ENCODE data around the gene NECAB2. TPM values are rescaled to one million over a fixed set of nuclear protein-coding genes. Genes with fewer than 3 reads are reported as not detected.

NECAB2 gene
- total RNA-seq, 1 donor from 2014 or later = 0.32 TPM

DNA sequence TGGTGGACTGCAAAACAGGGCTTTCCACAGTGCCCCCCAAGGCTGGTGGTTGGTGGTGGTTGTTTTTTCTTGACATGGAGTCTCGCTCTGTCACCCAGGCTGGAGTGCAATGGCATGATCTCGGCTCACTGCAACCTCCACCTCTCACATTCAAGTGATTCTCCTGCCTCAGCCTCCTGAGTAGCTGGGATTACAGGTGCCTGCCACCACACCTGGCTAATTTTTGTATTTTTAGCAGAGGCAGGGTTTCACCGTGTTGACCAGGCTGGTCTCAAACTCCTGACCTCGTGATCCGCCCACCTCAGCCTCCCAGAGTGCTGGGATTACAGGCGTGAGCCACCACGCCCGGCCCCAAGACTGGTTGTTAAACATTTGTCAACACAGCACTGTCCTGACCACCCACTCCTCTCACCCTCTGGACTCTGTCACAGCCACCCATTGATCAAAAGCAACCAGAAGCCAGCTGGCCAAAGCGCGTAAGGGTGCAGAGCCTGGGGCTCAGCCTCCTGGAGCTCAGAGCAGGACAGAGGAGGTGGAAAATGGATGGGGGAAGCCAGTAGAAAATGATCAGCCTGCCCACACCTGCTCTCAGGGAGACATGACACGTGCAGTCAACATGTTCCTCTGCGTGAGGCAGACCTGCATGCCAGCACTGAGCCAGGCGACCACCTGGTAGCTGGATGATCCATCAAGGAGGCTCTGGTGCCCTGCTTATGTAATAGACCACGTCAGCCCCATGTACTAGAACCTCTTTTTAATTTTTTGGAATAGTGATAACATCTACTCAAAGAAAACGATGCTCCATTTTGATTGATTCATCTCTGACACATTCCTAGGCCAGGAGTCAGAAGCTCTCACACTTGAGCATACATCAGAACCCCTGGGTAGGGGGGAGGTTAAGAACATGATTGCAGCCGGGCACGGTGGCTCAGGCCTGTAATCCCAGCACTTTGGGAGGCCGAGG, 29.8 kb upstream of the NECAB2 start:
- Histone ChIP-seq H3K36me3 (ENCODE audit: insufficient read depth, low read length) (no peaks in the 10 kb centered on the region), H3K9me3 (ENCODE audit: insufficient read depth, low read depth, low read length) (no peaks in the 10 kb centered on the region), H3K9ac (ENCODE audit: low read length) (no peak overlapping the region), H3K79me2 (ENCODE audit: insufficient read depth, low read length) (no peaks in the 10 kb centered on the region), H4K20me1 (ENCODE audit: insufficient read depth, low read length) (no peaks in the 10 kb centered on the region), H2AFZ (ENCODE audit: low read depth, low read length) (no peak overlapping the region), H3K4me3 (ENCODE audit: insufficient read depth, low read depth, low read length) (no peak overlapping the region), H3K27me3 (ENCODE audit: insufficient read depth, low read length) (peaks cover 3% of the 10 kb centered on the region), H3K4me2 (ENCODE audit: low read length) (no peak overlapping the region), H3K27ac (ENCODE audit: low read depth, low read length) (no peak overlapping the region), H3K4me1 (ENCODE audit: insufficient read depth, low read length) (peaks cover 7% of the 10 kb centered on the region)
- H3K4me3 Mint-ChIP-seq (ENCODE audit: unreplicated experiment) = no peak overlapping the region
- H3K4me1 Mint-ChIP-seq (ENCODE audit: low read depth, unreplicated experiment) = peaks cover 20% of the 10 kb centered on the region
- FAIRE-seq (no peak), DNase-seq (ENCODE audit: low read depth) (no peak)
- peaks cover 5% of the 10 kb centered on the region for H3K9me3 Mint-ChIP-seq (ENCODE audit: unreplicated experiment)
- peaks cover 20% of the 10 kb centered on the region for H3K27me3 Mint-ChIP-seq (ENCODE audit: low read depth, unreplicated experiment)
- TF ChIP-seq, protein P1, sequence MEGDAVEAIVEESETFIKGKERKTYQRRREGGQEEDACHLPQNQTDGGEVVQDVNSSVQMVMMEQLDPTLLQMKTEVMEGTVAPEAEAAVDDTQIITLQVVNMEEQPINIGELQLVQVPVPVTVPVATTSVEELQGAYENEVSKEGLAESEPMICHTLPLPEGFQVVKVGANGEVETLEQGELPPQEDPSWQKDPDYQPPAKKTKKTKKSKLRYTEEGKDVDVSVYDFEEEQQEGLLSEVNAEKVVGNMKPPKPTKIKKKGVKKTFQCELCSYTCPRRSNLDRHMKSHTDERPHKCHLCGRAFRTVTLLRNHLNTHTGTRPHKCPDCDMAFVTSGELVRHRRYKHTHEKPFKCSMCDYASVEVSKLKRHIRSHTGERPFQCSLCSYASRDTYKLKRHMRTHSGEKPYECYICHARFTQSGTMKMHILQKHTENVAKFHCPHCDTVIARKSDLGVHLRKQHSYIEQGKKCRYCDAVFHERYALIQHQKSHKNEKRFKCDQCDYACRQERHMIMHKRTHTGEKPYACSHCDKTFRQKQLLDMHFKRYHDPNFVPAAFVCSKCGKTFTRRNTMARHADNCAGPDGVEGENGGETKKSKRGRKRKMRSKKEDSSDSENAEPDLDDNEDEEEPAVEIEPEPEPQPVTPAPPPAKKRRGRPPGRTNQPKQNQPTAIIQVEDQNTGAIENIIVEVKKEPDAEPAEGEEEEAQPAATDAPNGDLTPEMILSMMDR (IDR thresholded peaks at IDR 0.05; ENCODE audit: insufficient read depth, low read depth, low read length) = no peak
- no peak for TF ChIP-seq EZH2 (IDR thresholded peaks at IDR 0.05; ENCODE audit: insufficient read depth, low read length)
- peak overlapping the region; percentile 6 for H3K27ac Mint-ChIP-seq (ENCODE audit: unreplicated experiment)
- peaks cover 11% of the 10 kb centered on the region for H3K36me3 Mint-ChIP-seq (ENCODE audit: low read depth, unreplicated experiment)

DNA sequence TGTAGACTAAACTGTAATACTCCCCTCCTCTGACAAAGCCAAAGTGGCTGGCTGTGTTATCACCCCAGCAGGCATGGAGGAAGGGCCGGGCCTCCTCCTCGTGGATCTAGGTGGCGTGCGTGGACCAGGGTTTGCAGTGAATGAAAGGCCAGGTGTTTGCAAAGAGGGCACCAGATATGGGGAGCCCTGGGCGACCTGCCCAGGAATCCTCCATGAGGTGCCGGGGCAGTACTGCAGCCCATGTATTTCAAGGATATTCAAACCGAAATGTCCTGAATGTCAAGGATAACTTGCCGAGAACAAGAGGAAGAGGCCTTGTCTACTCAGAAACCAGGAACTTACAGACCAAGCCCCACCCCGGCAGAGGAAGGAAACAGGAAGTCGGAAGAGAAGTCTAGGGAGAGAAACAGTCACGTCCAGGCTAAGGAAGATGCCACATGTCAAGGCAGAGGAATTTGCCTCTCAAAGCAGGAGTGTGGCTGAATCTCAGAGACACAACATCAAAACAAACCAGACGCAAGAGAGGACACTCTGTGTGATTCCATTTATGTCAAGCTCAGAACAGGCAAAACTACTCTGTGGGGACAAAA, 28.7 kb upstream of the NECAB2 start:
- peaks cover 5% of the 10 kb centered on the region for H3K9me3 Mint-ChIP-seq (ENCODE audit: unreplicated experiment)
- H2AFZ ChIP-seq (ENCODE audit: low read depth, low read length) = peak overlapping the region; percentile 54
- H3K79me2 ChIP-seq (ENCODE audit: insufficient read depth, low read length) = no peaks in the 10 kb centered on the region
- peaks cover 3% of the 10 kb centered on the region for H3K27me3 ChIP-seq (ENCODE audit: insufficient read depth, low read length)
- peaks cover 13% of the 10 kb centered on the region for H3K27me3 Mint-ChIP-seq (ENCODE audit: low read depth, unreplicated experiment)
- no peak overlapping the region for H3K4me3 Mint-ChIP-seq (ENCODE audit: unreplicated experiment)
- FAIRE-seq (no peak), DNase-seq (ENCODE audit: low read depth) (no peak)
- H3K4me2 ChIP-seq (ENCODE audit: low read length) = no peak overlapping the region
- H3K4me1 Mint-ChIP-seq (ENCODE audit: low read depth, unreplicated experiment) = peaks cover 8% of the 10 kb centered on the region
- no peak overlapping the region for H3K9ac ChIP-seq (ENCODE audit: low read length)
- no peak overlapping the region for H3K4me3 ChIP-seq (ENCODE audit: insufficient read depth, low read depth, low read length)
- TF ChIP-seq EZH2 (IDR thresholded peaks at IDR 0.05; ENCODE audit: insufficient read depth, low read length) = no peak
- TF ChIP-seq, protein P1 (IDR thresholded peaks at IDR 0.05; ENCODE audit: insufficient read depth, low read depth, low read length) = no peak
- no peaks in the 10 kb centered on the region for H3K9me3 ChIP-seq (ENCODE audit: insufficient read depth, low read depth, low read length)
- H3K36me3 ChIP-seq (ENCODE audit: insufficient read depth, low read length) = no peaks in the 10 kb centered on the region
- no peaks in the 10 kb centered on the region for H3K4me1 ChIP-seq (ENCODE audit: insufficient read depth, low read length)
- H3K27ac ChIP-seq (ENCODE audit: low read depth, low read length) = no peak overlapping the region
- H3K36me3 Mint-ChIP-seq (ENCODE audit: low read depth, unreplicated experiment) = peaks cover 8% of the 10 kb centered on the region
- H3K27ac Mint-ChIP-seq (ENCODE audit: unreplicated experiment) = peak overlapping the region; percentile 42
- no peaks in the 10 kb centered on the region for H4K20me1 ChIP-seq (ENCODE audit: insufficient read depth, low read length)
